ENCODE results near the gene LHX4. TPM values are rescaled to one million over a fixed set of nuclear protein-coding genes. Genes with fewer than 3 reads are reported as not detected.

The LHX4 gene
- total RNA-seq, 2 donors from 2014 or later = 0.58 to 1.7 TPM

GRCh38 chr1:180277476-180278193, 47.6 kb downstream of the LHX4 start:
- DNase-seq = no peak
- ATAC-seq = no peak
- intact Hi-C loops (cut with DNase I, micrococcal nuclease) = no loop called here

- DNase-seq (no peak), ATAC-seq (no peak)
- intact Hi-C loops (cut with DNase I, micrococcal nuclease) = no loop called here
These were observed 48.1 kb downstream of the LHX4 start for GRCh38 chr1:180278194-180278515.

- DNase-seq (no peak), ATAC-seq (no peak)
- intact Hi-C loops (cut with DNase I, micrococcal nuclease) = no loop called here
These were observed 48.7 kb downstream of the LHX4 start for GRCh38 chr1:180278596-180279395.

GRCh38 chr1:180279651-180280050, 49.6 kb downstream of the LHX4 start:
- intact Hi-C loops (cut with DNase I, micrococcal nuclease) = no loop called here
- no peak for DNase-seq
- no peak for ATAC-seq

- DNase-seq = no peak
- ATAC-seq = no peak
- intact Hi-C loops (cut with DNase I, micrococcal nuclease) = no loop called here
These were observed 50.6 kb downstream of the LHX4 start for GRCh38 chr1:180280617-180281016.

- DNase-seq = no peak
- intact Hi-C loops (cut with DNase I, micrococcal nuclease) = no loop called here
- no peak for ATAC-seq
These were observed 51.4 kb downstream of the LHX4 start for GRCh38 chr1:180281490-180281889.

- DNase-seq = no peak
- ATAC-seq = peak; percentile 60
- intact Hi-C loops (cut with DNase I, micrococcal nuclease) = no loop called here
These were observed 52.5 kb downstream of the LHX4 start for GRCh38 chr1:180282401-180283044.

GRCh38 chr1:180283098-180283497, 53.0 kb downstream of the LHX4 start:
- intact Hi-C loops (cut with DNase I, micrococcal nuclease) = no loop called here
- DNase-seq = no peak
- ATAC-seq = peak; percentile 5

GRCh38 chr1:180286417-180286816, 56.4 kb downstream of the LHX4 start:
- ATAC-seq (no peak), DNase-seq (no peak)
- intact Hi-C loops (cut with DNase I, micrococcal nuclease) = no loop called here

GRCh38 chr1:180287988-180288705, 58.1 kb downstream of the LHX4 start:
- peak; percentile 27 for ATAC-seq
- intact Hi-C loops (cut with DNase I, micrococcal nuclease) = no loop called here
- no peak for DNase-seq

GRCh38 chr1:180288940-180289339, 58.9 kb downstream of the LHX4 start:
- intact Hi-C loops (cut with DNase I, micrococcal nuclease) = no loop called here
- ATAC-seq (peak; percentile 57), DNase-seq (no peak)

GRCh38 chr1:180290265-180291001, 60.4 kb downstream of the LHX4 start:
- no peak for DNase-seq
- peak; percentile 53 for ATAC-seq
- intact Hi-C loops (cut with DNase I, micrococcal nuclease) = no loop called here

GRCh38 chr1:180291004-180291403, 60.9 kb downstream of the LHX4 start:
- no peak for DNase-seq
- intact Hi-C loops (cut with DNase I, micrococcal nuclease) = no loop called here
- peak; percentile 81 for ATAC-seq

GRCh38 chr1:180294711-180295110, 64.6 kb downstream of the LHX4 start:
- ATAC-seq (no peak), DNase-seq (no peak)
- intact Hi-C loops (cut with DNase I, micrococcal nuclease) = no loop called here

- ATAC-seq (no peak), DNase-seq (no peak)
- intact Hi-C loops (cut with DNase I, micrococcal nuclease) = no loop called here
These were observed 65.9 kb downstream of the LHX4 start for GRCh38 chr1:180295999-180296398.

GRCh38 chr1:180299479-180300221, 69.6 kb downstream of the LHX4 start:
- DNase-seq (no peak), ATAC-seq (no peak)
- intact Hi-C loops (cut with DNase I, micrococcal nuclease) = no loop called here

GRCh38 chr1:180301135-180301742, 71.2 kb downstream of the LHX4 start:
- DNase-seq (no peak), ATAC-seq (no peak)
- intact Hi-C loops (cut with DNase I, micrococcal nuclease) = no loop called here

GRCh38 chr1:180309338-180309737, 79.3 kb downstream of the LHX4 start:
- ATAC-seq = peak; percentile 68
- DNase-seq = no peak
- intact Hi-C loops (cut with DNase I, micrococcal nuclease) = no loop called here

Measured in left colon (tissue), 2 donors.